Measurements from ENCODE around the gene TEX54.

TEX54 gene

DNA sequence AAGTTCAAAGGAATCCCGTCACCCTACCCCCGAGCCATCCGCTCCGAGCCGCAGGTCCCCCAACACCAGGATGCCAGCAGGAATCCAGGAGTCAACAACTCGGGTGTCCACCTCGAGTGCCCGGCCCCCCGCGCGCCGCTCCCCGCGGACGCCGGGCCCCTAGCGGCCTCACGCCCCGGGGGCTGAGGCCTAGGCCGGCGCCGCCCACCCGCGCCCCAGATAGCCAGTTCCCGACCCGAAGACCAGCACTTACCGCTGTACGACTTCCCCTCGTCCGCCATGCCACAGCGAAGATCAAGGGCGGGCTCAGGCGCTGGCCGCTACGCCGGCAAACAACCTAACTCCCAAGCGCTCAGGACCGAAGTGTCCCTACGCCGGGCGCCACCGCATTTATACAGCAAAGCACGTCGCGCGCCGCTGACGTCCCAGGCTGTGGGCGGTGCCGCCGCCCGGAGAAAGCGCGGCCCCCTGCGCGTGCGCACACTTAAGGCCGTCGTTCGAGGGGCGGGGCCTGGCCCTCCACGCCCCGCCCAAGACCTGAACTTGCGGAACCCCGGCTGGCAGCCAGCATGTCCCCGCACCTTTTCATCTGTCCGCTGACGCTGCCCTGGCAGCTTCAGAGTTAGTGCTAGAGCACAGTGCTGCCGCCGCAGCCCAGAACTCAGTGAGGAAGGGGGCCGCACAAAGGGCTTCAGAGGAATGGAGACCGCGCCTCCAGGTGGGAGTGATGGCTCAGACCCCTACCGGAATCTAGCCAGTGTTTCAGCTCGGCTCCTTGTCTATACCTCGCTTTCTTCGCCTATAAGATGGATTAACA is 27.4 kb downstream of the TEX54 start, which contains the start of gene NXF1:
Gene NXF1, minus strand, starts transcription at position 365 of the 817 bp plus-strand sequence. Its CDS starts 84 bp downstream, at position 281.
- peak; percentile 98 for DNase-seq
- peak within 1 kb of the TSS; percentile 100 for H3K4me3 Mint-ChIP-seq
- TF ChIP-seq, protein P1, sequence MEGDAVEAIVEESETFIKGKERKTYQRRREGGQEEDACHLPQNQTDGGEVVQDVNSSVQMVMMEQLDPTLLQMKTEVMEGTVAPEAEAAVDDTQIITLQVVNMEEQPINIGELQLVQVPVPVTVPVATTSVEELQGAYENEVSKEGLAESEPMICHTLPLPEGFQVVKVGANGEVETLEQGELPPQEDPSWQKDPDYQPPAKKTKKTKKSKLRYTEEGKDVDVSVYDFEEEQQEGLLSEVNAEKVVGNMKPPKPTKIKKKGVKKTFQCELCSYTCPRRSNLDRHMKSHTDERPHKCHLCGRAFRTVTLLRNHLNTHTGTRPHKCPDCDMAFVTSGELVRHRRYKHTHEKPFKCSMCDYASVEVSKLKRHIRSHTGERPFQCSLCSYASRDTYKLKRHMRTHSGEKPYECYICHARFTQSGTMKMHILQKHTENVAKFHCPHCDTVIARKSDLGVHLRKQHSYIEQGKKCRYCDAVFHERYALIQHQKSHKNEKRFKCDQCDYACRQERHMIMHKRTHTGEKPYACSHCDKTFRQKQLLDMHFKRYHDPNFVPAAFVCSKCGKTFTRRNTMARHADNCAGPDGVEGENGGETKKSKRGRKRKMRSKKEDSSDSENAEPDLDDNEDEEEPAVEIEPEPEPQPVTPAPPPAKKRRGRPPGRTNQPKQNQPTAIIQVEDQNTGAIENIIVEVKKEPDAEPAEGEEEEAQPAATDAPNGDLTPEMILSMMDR (IDR thresholded peaks at IDR 0.05) = no peak
- peaks cover 34% of the 10 kb centered on the region for H3K36me3 Mint-ChIP-seq (ENCODE audit: low read depth)
- peaks cover 8% of the 10 kb centered on the region for H3K27me3 Mint-ChIP-seq (ENCODE audit: low read depth, poor library complexity)
- H3K9me3 Mint-ChIP-seq = no peaks in the 10 kb centered on the region
- peaks cover 30% of the 10 kb centered on the region for H3K4me1 Mint-ChIP-seq
- H3K27ac Mint-ChIP-seq = peak within 1 kb of the TSS; percentile 100

DNA sequence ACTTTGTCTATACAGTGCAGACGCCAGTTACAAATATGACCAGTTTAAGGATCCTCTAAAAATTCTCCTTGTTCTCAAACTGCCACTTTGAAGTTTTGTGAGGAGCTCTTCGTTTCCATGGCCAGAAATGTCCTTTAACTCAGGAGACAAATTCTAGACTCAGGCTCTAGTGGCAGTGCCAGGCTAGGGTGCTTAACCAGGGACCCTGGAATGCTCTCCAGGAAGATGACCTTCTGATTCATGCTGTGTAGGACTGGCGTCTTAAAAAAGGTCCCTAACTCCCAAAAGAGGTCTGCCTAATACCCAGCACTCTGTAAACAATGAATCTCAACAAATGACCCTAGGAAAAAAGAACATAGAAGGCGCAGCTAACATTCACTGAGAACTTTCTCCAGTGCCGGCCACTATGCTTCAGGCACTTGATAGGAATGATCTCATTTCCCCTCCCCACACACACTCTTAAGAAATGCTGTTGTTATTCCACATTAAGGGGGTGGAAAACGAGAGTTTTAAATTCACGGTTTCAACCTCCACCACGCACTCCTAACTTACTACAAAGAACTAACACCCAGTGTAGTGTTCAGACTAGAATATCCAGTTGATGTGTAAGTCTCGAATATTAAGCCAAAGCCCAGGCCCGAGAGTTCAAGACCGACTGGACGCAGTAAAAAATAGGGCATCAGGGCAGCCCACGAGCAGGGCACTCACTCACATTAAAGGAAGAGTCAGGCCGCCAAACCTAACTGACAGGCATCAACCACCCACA is 28.1 kb downstream of the TEX54 start:
- peaks cover 30% of the 10 kb centered on the region for H3K4me1 Mint-ChIP-seq
- peaks cover 41% of the 10 kb centered on the region for H3K36me3 Mint-ChIP-seq (ENCODE audit: low read depth)
- H3K9me3 Mint-ChIP-seq = no peaks in the 10 kb centered on the region
- H3K27me3 Mint-ChIP-seq (ENCODE audit: low read depth, poor library complexity) = peaks cover 8% of the 10 kb centered on the region
- peak overlapping the region; percentile 99 for H3K27ac Mint-ChIP-seq
- DNase-seq = no peak
- TF ChIP-seq, protein P1 (IDR thresholded peaks at IDR 0.05) = no peak
- H3K4me3 Mint-ChIP-seq = peak overlapping the region; percentile 100

DNA sequence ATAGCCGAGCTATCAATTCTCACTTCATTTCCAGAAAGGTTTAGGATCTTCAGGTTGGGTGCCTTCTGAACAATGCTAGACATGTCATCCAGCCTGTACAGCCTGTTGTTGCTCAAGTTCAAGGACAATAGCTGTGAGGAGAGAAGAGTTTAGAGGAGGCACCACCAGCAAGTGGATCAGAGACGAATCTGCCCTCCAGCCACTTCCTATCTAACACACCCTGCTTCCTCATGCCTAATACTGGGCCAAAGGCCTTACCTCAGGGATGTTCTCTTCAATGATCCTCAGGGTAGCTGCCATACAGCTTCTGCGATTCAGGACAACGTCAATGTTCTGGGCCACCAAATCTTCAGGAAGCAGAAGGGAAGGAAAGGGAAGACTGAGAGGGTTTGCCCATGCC is 31.6 kb downstream of the TEX54 start:
- TF ChIP-seq, protein P1 (IDR thresholded peaks at IDR 0.05) = no peak
- H3K9me3 Mint-ChIP-seq = no peaks in the 10 kb centered on the region
- peaks cover 21% of the 10 kb centered on the region for H3K4me1 Mint-ChIP-seq
- H3K27ac Mint-ChIP-seq = no peak overlapping the region
- DNase-seq = no peak
- H3K4me3 Mint-ChIP-seq = no peak overlapping the region
- peaks cover 17% of the 10 kb centered on the region for H3K27me3 Mint-ChIP-seq (ENCODE audit: low read depth, poor library complexity)
- H3K36me3 Mint-ChIP-seq (ENCODE audit: low read depth) = peaks cover 68% of the 10 kb centered on the region

DNA sequence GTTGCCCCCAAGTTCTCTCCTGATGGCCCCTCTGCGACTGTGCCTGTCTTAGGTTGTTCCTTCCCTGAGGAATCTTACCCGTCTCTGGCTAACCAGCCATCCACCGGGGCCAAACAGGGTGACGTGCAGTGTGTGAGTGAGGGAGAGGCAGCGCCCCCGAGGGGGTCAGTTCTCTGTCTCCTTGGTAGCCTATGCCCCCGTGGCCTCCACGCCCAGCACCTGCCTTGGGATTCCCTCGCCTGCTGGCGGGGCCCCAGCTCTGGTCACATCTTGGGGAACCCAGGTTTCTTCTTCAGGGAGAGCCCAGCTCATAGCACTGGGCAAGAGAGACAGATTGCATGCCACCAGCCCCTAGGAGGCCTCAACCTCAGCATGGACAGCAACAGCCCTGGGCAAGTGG is 33.2 kb downstream of the TEX54 start:
- Mint-ChIP-seq H3K4me1 (peaks cover 12% of the 10 kb centered on the region), H3K36me3 (ENCODE audit: low read depth) (peaks cover 84% of the 10 kb centered on the region), H3K27me3 (ENCODE audit: low read depth, poor library complexity) (peaks cover 17% of the 10 kb centered on the region), H3K4me3 (no peak overlapping the region), H3K27ac (no peak overlapping the region), H3K9me3 (no peaks in the 10 kb centered on the region)
- TF ChIP-seq, protein P1 (IDR thresholded peaks at IDR 0.05) = no peak
- DNase-seq = no peak

DNA sequence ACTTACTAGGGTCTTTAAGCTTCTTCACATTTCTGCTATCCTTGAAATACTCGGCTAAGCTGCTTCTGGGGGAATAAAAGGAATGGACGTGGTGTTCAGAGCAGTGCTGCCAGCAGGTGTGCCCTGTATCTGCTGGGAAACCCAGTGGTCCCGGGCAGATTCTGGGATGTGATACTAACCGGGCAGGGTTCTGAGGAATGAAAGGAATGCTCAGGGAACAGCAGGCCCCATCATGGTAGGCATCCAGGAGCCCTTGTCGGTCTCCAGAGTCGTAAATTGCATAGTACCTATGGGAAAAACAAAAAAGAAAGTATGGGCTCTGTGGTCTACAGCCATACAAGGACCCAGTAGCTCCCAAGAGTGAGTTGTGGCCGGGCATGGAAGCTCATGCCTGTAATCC is 36.4 kb downstream of the TEX54 start:
- no peak for DNase-seq
- Mint-ChIP-seq H3K4me1 (peaks cover 8% of the 10 kb centered on the region), H3K9me3 (no peaks in the 10 kb centered on the region), H3K4me3 (no peak overlapping the region), H3K27me3 (ENCODE audit: low read depth, poor library complexity) (peaks cover 8% of the 10 kb centered on the region), H3K27ac (no peak overlapping the region), H3K36me3 (ENCODE audit: low read depth) (peaks cover 79% of the 10 kb centered on the region)
- TF ChIP-seq, protein P1 (IDR thresholded peaks at IDR 0.05) = no peak

Data from nephron progenitor cell (in vitro differentiated cells).